Smooth muscle cell of the brain vasculature (primary cell): ENCODE measurements around the gene GOLGB1.
"Not testable (repeated sequence)": the region's sequence is repeated elsewhere in the genome, so short reads cannot be mapped to it uniquely, and the experiment has no call there.

Experiments
- DNase-seq: peaks from one replicate; pipeline ENCODE4 v3.0.0-alpha.2; 2012; ENCODE audit warnings: low read depth, low spot score

Gene GOLGB1

GRCh38 chr3:121749276-121750086 is at the start of gene GOLGB1:
Gene GOLGB1, minus strand, starts transcription at chr3:121749741. Its CDS starts 18,770 bp downstream, at chr3:121730971.
- peak; percentile 98 for DNase-seq

GRCh38 chr3:121796970-121797369 is 47.4 kb upstream of the GOLGB1 start:
- no peak for DNase-seq

- no peak for DNase-seq
Observed at GRCh38 chr3:121794264-121794983, 44.9 kb upstream of the GOLGB1 start.

GRCh38 chr3:121793078-121793477 is 43.5 kb upstream of the GOLGB1 start:
- no peak for DNase-seq

GRCh38 chr3:121786485-121786884 is 36.9 kb upstream of the GOLGB1 start:
- no peak for DNase-seq

- DNase-seq, result not testable (repeated sequence)
Observed at GRCh38 chr3:121782784-121783183, 33.2 kb upstream of the GOLGB1 start.

- no peak for DNase-seq
Observed at GRCh38 chr3:121781611-121782010, 32.1 kb upstream of the GOLGB1 start.

GRCh38 chr3:121775095-121775494 is 25.6 kb upstream of the GOLGB1 start:
- not testable (repeated sequence) for DNase-seq

GRCh38 chr3:121769246-121769645 is 19.7 kb upstream of the GOLGB1 start:
- no peak for DNase-seq

- no peak for DNase-seq
Observed at GRCh38 chr3:121768452-121768851, 18.9 kb upstream of the GOLGB1 start.

GRCh38 chr3:121759541-121760202 is 10.1 kb upstream of the GOLGB1 start:
- no peak for DNase-seq

GRCh38 chr3:121758727-121759450 is 9.3 kb upstream of the GOLGB1 start:
- DNase-seq, result no peak

GRCh38 chr3:121757812-121758545 is 8.4 kb upstream of the GOLGB1 start:
- DNase-seq, result no peak

GRCh38 chr3:121757087-121757811 is 7.7 kb upstream of the GOLGB1 start:
- DNase-seq, result no peak

GRCh38 chr3:121752772-121753171 is 3.2 kb upstream of the GOLGB1 start:
- no peak for DNase-seq

- no peak for DNase-seq
Observed at GRCh38 chr3:121752261-121752660, 2.7 kb upstream of the GOLGB1 start.

GRCh38 chr3:121750087-121750415 is 510 bp upstream of the GOLGB1 start:
- no peak for DNase-seq

GRCh38 chr3:121748680-121749275 is 763 bp downstream of the GOLGB1 start:
- DNase-seq, result no peak

- DNase-seq, result no peak
Observed at GRCh38 chr3:121747976-121748375, 1.6 kb downstream of the GOLGB1 start.

- DNase-seq, result not testable (repeated sequence)
Observed at GRCh38 chr3:121743106-121743505, 6.4 kb downstream of the GOLGB1 start.
